Vagina (tissue), 2 donors: ENCODE results near the gene MDN1.

Experiments used
- CTCF ChIP-seq, 3 experiments: fragments of 450-650 bp in 2 of 3; fragments of 200-600 bp in 1 of 3; sonication (generic) in 1 of 3; IDR thresholded peaks; one replicate each; pipeline ENCODE4 v1.5.1; 2017 to 2019; ENCODE audit warnings: antibody characterized with exemption in 3 of 3, mild to moderate bottlenecking in 2 of 3, moderate library complexity in 2 of 3
- POLR2A ChIP-seq, 2 donors: fragments of 450-650 bp; IDR thresholded peaks; one replicate each; pipeline ENCODE4 v1.6.1; 2017; ENCODE audit warnings: antibody characterized with exemption in 2 of 2, mild to moderate bottlenecking in 2 of 2, moderate library complexity in 2 of 2

- TF ChIP-seq CTCF (IDR thresholded peaks at IDR 0.05) (no peak), POLR2A (IDR thresholded peaks at IDR 0.05) (no peak)
These were observed 60.8 kb downstream of the MDN1 start for GRCh38 chr6:89758830-89759229.
